ENCODE data around the gene RPL7A. TPM values are rescaled to one million over a fixed set of nuclear protein-coding genes. Genes with fewer than 3 reads are reported as not detected.
"Not testable (repeated sequence)": the region's sequence is repeated elsewhere in the genome, so short reads cannot be mapped to it uniquely, and the experiment has no call there.

Gene RPL7A
- 1,000 to 10,000 TPM; 2,933 to 4,055 (median 3,432) TPM for polyA plus RNA-seq

DNA sequence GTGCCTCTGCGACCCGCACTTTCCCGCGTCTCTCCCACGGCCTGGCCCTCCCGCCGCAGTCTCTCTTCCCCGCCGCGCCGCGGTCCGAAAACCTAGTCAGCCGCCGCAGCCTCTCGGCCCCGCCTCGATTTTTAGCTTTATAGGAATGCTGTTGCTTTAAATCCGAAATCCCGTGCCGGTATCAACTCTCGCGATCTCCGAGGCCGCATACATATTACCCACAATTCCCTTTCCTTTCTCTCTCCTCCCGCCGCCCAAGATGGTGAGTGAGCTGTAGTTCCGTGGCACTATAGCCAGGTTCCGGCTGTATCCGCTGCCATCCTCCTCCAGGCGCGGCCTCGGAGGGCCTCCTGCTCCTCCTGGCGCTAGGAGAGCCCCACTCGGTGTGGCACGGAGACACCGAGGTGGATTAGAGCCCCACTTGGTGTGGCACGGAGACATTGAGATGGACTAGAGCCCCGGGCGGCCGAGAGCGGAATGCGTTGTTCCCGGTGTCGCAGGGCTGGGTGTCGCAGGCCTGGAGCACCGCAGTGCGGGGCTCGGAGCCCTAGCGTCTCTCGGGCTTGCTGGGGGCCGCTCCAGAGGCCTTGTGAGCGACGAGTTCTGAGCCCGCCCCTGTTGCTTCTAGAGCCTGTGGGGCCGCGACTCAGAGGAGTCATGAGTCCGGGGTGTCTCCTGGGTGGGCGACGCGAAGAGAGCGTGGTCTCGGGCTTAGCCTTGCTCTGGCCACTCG, at the start of gene RPL7A, which contains the start of gene MED22:
TSS of gene RPL7A (plus strand) at position 234 of the 733 bp plus-strand sequence. CDS start at position 260, 26 bp downstream.
TSS of gene MED22 (minus strand) at position 147 of the 733 bp plus-strand sequence. CDS start 1,469 bp downstream, outside the sequence.
- WGBS, 3 donors, result 0% methylated on average over 60 to 64 of the region's 64 CpGs
- H3K27ac ChIP-seq (ENCODE audit: low read depth, low read length), result no peak within 1 kb of the TSS

DNA sequence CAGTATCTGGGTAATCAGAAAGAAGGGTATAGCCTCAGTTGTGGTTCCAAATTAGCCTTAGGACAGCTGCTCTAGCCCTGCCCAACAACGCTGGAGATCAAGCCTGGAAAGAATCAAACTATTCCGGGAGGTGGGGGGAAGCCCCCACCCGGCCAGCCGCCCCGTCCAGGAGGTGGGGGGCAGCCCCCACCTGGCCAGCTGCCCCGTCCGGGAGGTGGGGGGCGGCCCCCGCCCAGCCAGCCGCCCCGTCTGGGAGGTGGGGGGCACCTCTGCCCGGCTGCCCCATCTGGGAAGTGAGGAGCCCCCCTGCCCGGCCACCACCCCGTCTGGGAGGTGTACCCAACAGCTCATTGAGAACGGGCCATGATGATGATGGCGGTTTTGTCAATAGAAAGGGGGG, 48.0 kb upstream of the RPL7A start:
- WGBS, 3 donors, result 67 to 88% (median 73%) methylated on average over 9 to 16 of the region's 16 CpGs
- H3K27ac ChIP-seq (ENCODE audit: low read depth, low read length), result not testable (repeated sequence)

DNA sequence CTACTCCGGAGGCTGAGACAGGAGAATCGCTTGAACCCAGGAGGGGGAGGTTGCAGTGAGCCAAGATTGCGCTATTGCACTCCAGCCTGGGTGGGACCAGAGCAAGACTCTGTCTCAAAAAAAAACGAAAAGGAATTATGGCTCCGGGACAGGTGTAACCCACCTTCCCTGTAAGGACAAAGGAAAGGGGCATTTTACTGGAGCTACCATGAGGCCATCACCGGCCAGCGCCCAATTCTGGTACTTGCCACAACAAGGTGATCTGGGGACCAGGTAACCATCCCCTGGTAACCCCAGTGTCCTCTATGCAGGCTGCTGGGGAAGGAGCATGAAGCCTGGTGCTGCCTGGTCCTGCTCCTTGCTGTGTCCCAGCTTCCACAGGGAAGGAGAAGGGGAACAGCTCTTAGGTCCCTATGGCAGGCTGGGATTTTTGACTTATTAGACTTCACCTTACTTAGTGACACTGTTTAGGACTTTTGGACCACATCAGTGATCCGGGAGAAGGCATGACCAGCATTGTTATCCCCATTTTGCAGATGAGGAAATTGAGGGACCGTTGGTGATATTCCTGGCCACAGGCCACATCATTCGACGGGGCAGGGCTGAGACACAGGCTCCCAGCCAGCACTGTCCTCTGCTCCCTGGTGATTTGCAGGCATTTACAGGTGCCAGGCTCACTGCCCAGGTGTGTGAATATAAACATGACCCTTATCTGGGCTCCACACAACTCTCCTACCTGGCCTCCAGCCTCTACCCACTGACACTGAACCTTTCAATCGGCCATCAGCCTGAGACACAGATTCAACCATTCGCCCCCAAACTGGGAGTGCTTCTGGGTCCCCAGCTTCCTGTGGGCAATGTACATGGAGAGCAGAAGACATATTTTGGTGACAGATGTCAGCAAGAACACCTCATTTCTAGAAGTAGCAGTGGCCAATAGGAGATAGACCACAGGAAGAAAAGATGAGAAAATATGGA, 46.5 kb upstream of the RPL7A start:
- 79 to 90% (median 90%) methylated on average over 13 of the region's 13 CpGs for WGBS, 3 donors
- no peak overlapping the region for H3K27ac ChIP-seq (ENCODE audit: low read depth, low read length)

DNA sequence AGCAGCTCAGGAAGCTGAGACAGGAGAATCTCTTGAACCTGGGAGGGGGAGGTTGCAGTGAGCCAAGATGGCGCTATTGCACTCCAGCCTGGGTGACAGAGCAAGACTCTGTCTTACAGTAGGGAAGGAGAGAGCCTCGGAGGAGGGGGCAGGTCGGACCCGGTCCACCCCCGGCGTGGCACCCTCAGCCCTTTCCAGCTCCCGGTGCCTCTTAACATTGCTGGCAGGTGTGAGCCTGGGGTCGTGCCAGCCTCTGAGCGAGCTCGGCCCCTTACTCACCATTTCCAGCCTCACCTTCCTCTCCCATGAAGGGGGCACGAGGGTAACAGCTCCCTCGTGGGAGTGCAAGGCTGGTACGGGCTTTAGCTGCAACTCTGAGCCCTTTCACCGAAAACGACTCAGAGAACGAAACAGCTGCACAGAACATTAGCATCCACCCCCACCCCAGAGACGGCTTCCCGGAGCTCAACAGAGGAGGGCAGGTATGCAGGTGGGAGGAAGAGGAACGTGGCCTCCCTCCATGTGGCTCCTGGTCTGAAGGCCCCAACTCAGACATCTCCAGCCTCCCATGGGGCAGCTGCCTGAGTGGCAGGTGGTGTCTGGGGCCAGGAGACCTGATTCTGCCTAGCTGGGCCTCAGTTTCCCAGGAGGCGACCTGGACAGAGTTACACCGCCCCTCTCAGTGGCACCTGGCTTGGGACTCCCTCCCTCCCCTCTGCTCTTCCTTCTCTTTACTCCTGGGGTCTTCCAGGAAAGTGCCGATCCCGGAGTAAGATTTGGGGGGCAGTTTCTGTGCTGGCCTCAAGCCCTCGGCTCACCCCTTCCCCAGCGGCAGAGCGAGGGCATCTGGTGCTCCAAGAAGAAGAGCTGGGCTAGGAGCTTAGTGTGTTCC, 44.5 kb upstream of the RPL7A start:
- 71 to 75% (median 71%) methylated on average over 26 of the region's 26 CpGs for WGBS, 3 donors
- no peak overlapping the region for H3K27ac ChIP-seq (ENCODE audit: low read depth, low read length)

DNA sequence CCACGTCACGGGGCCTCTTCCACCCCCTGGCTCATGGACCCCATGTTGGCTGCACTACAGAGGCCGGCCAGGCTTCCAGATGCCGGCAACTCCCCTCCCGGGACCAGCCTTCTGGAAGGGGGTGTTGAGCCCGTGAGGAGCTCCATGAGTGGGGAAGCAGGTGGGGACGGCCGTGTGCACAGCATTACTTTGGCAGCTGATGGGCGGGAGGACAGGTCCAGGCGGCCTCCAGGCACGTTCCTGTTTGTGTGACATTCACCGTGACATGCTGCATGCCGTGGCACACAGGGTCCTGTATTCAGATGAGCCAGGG, 43.9 kb upstream of the RPL7A start:
- 57 to 69% (median 65%) methylated on average over 12 to 13 of the region's 13 CpGs for WGBS, 3 donors

DNA sequence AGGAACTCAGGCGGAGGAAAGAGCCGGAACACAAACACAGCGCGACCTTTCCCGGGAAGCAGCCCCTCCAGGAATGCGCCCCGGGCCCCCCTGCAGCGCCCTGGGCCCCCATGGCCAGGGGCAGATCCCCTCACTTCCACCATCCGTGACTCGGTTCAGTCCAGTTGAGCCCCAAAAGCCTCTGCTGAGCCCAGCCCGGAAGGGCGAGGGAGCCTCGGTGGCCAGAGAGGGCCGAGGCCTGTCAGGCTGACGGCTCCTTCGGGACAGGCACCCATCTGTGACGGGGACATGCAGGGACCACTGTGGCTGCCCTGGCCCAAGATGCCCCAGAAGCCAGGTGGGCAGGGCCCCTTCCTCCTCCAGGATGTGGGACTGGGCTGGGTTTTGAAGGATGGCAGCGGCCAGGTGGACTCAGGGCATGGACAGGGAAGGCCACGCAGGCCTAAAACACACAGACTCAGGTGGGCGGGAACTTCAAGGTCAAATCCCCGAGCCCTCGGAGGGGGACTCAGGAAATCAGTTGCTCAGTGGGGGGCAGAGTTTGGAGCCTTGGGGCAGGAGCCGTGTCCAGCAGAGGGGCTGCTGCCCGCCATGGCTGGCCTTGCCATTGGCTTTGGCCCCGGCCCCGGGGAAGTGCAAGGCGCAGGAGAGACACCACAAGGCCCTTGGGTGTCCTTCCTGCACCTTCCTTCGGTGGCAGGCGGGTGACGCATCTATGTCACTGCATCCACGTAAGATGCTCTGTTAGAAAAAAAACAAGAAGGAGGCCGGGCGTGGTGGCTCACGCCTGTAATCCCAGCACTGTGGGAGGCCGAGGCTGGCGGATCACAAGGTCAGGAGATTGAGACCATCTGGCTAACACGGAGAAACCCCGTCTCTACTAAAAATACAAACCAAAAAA, 43.3 kb upstream of the RPL7A start:
- WGBS, 3 donors, result 80 to 89% (median 88%) methylated on average over 34 to 38 of the region's 38 CpGs
- no peak overlapping the region for H3K27ac ChIP-seq (ENCODE audit: low read depth, low read length)

More for the DNA sequence above, 43.9 kb upstream of the RPL7A start:
- no peak overlapping the region for H3K27ac ChIP-seq (ENCODE audit: low read depth, low read length)

DNA sequence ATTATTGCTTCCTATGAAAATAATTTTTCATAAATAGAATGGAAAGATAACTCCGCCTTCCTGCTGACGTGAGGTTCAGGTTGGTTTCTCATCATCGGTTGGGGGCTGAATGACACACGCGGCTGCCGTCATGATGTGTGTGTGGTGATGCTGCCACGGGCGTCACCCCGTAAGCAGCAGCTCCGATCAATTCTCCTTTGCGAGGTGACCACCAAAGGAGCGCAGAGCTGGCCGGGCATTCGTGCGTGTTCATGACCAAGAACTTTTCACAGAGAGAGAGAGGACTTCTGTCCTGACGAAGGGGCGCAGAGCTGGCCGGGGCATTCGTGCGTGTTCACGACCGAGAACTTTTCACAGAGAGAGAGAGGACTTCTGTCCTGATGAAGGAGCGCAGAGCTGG, 42.3 kb upstream of the RPL7A start:
- no peak overlapping the region for H3K27ac ChIP-seq (ENCODE audit: low read depth, low read length)
- WGBS, 3 donors, result 82 to 86% (median 86%) methylated on average over 16 to 23 of the region's 23 CpGs

DNA sequence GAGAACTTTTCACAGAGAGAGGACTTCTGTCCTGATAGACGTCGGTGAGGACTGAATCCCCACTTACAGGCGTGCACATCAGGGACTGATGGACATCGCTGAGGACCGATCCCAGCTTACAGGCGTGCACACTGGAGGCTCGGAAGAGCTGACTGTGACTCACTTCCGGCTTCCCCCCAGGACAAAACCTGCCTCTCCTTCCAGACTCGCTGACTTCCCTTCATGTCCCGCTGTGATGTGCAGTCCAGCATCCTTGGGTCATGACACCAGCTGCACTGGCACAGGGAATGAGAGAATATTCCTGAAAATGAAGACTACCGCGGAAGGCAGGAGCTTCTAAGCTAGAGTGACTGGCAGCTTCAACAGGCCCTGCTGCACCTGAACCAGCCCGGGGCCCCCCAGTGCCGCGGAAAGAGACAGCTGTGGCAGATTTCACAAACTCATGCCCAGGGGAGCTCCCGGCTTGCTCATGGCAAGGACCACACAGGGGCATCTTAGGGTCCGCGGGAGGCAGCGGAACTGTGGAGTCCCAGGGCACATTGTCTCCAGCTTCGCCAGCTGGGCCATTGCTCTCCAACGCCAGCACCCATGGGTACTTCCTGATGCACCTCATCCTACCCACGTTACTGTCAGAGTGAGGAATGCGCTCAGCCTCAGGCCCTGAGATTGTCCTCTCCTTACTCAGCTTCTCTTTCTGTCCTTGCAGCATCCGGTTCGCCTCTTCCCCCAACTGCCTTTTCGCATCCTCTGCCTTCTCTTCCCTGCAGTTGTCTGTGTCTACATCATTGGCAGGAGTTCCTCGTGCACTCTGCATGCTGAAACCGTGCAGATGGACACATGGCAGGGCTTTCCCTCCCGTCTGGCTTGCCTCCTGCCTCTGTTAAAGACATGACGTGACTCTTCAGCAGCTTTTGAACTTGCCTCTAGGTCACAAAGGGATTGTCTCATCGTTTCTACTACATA, 41.5 kb upstream of the RPL7A start:
- WGBS, 3 donors, result 67 to 69% (median 69%) methylated on average over 31 of the region's 31 CpGs
- H3K27ac ChIP-seq (ENCODE audit: low read depth, low read length), result no peak overlapping the region

DNA sequence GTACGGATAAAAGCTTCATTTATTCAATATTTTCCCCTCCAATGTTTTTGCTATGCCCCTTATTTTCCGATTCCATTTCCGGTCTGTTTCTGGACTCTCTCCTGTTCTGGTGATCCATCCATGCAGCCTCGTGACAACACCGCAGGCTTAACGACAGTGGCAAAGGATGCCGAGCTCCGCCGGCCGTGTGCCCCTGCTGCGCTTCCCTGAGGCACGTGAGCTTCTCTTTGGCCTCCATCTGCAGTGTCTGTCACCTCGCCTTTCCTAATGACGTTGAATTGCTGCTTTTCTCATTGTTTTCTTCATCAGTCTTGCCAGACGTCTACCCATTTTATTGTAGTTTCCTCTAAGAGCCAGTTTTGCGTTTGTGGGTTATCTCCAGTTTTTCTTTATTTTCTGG, 40.7 kb upstream of the RPL7A start:
- no peak overlapping the region for H3K27ac ChIP-seq (ENCODE audit: low read depth, low read length)
- WGBS, 3 donors, result 66 to 70% (median 67%) methylated on average over 16 of the region's 16 CpGs

DNA sequence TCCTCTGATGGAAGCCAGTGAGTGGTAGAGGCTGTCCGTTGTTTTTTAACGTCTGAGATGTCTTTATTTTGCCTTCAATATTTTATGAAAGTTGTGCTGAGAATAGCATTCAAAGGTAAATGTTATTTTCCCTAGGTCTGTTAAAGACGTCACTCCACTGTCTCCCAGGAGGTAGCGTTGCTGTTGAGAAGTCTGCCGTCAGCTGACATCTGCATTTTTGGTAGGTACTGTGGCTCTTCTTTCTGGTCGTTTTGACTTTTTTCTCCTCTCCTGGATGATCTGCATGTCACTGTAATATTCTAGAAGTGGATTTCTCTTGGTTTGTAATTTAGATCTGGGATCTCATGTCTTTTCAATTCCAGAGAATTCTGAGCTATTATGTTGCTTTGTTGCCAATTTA, 38.4 kb upstream of the RPL7A start:
- 82 to 86% (median 86%) methylated on average over 6 of the region's 6 CpGs for WGBS, 3 donors
- H3K27ac ChIP-seq (ENCODE audit: low read depth, low read length), result no peak overlapping the region

DNA sequence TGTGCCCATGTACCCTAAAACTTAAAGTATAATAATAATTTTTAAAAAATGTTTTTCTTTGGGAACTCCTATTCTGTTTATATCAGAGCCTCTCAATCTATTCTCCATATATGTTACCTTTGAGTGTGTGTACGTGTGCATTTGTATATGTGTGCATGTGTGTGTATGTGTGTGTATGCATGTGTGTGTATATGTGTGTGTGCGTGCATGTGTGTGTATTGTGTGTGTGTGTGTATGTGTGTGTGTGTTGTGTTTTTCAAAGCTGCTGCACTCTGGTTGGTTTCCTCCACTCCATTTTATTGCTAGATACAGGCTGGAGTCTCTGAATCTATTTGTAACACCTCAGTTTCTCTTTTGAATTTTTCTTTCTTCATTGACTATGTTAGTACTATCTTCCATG, 32.0 kb upstream of the RPL7A start:
- 78 to 89% (median 80%) methylated on average over 2 of the region's 2 CpGs for WGBS, 3 donors
- H3K27ac ChIP-seq (ENCODE audit: low read depth, low read length), result no peak overlapping the region

DNA sequence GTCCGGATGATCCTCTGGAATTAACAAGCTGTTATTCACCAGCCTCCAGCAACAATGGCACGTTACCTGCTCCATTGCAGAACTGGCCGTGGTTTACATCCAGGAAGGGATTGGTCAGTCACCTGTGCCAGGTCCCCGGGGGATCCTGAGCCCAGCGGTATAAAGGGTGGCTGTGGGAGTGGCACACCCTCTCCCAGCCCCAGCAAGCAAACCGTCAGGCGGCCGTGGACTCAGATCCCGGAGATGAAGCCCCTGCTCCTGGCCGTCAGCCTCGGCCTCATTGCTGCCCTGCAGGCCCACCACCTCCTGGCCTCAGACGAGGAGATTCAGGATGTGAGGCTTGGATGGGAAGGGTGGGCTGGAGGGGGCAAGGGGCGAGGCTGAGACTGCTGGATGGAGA, 30.5 kb upstream of the RPL7A start:
- 58 to 83% (median 78%) methylated on average over 12 to 13 of the region's 13 CpGs for WGBS, 3 donors
- H3K27ac ChIP-seq (ENCODE audit: low read depth, low read length), result not testable (repeated sequence)

DNA sequence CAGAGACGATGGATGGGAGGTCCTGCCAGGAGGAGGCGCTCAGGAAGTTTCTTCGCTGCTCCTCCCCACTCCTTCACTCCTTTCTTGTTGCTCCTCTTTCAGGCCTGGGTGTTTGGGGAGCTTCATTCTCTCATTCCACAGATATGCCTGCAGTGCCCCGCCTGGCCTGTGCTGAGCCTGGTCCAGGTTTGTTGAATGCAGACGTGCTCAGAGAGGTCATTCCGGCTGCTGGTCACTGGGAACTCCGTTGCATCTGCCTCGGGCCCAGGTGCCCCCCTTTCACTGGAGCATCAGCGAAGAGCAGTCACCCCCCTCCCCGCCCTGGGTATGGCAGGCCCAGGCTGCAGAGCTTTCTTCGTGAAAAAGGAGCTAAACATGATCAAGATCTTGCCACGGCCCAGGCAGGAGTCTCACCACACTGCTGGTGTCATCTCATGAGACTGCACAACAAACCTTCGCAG, 27.6 kb upstream of the RPL7A start:
- H3K27ac ChIP-seq (ENCODE audit: low read depth, low read length), result no peak overlapping the region
- 78 to 79% (median 79%) methylated on average over 13 of the region's 13 CpGs for WGBS, 3 donors

DNA sequence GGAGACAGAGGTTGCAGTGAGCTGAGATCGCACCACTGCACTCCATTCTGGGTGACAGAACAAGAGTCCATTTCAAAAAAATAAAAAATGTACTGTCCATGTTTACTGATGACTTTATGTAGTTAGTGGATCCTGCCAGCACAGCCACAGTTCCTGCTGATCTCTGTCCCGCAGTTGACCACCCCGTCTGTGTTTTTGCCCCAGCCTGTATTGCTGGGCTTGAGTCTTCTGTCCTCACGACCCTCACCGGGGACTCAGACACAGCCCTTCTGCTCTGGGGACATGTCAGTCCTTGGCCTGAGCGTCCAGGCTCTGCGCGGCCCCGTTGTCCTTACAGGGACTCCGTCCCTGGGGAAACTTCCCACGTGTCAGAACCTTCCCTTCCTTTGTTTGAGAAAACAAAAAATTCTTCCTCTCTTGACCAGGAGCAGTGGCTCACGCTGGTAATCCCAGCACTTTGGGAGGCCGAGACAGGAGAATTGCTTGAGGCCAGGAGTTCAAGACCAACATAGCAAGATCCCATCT, 26.5 kb upstream of the RPL7A start:
- H3K27ac ChIP-seq (ENCODE audit: low read depth, low read length), result no peak overlapping the region
- WGBS, 3 donors, result 72 to 78% (median 77%) methylated on average over 13 of the region's 13 CpGs

DNA sequence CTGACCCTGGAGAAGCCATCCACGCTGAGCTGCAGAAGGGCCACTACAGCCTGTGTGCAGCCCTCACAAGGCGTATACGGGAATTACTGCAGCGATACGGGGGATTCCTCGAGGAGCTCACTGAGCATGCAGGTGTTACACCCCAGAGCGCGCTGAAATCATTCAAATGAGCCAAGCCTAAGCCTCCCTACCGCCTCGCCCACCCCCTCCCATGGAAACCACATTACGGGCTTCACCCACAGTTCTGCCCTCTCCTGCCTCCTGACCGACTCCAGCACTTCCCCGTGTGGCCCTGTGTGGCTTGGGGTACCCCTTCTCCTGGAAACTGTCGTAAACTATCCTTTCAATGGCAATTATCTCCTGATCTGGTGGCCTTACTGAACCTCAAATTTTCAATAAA, 25.3 kb upstream of the RPL7A start:
- H3K27ac ChIP-seq (ENCODE audit: low read depth, low read length), result no peak overlapping the region
- WGBS, 3 donors, result 70 to 73% (median 72%) methylated on average over 14 of the region's 14 CpGs

DNA sequence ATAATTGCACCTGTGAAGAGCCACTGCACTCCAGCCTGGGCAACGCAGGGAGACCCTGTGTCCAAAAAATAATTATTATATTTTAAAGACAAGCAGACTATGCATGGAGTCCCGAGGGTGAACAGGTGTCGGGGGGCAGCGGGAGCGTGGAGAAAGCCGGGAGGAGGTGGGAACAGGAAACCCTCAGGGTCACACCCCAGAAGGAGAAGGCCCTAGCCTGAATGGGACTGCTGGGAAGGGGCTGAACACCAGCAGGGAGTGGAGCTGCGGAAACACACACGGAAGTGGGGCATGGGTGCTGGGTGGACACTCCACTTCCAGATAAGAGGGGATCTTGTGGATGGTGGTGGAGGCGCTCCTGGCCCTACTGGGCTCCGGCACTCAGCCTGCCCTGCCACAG, 24.8 kb upstream of the RPL7A start:
- WGBS, 3 donors, result 81 to 86% (median 85%) methylated on average over 10 of the region's 10 CpGs
- no peak overlapping the region for H3K27ac ChIP-seq (ENCODE audit: low read depth, low read length)
